Testis (tissue), 3 donors: Measurements from ENCODE around the gene ITPK1. TPM values are rescaled to one million over a fixed set of nuclear protein-coding genes. Genes with fewer than 3 reads are reported as not detected.

Experiments used
- DNase-seq: peaks from one replicate; pipeline ENCODE4 v3.0.0-alpha.2; 2019
- H3K27ac ChIP-seq, 2 donors: fragments of 200-600 bp; sonication (generic); one replicate each; pipeline ENCODE4 v1.5.1; 2019
- H3K27me3 ChIP-seq: fragments of 200-600 bp; sonication (generic); one replicate; pipeline ENCODE4 v1.5.1; 2019
- H3K36me3 ChIP-seq: fragments of 200-600 bp; sonication (generic); one replicate; pipeline ENCODE4 v1.5.1; 2017; ENCODE audit warnings: low read depth; ENCODE audit errors: missing control alignments
- H3K4me1 ChIP-seq: fragments of 200-600 bp; sonication (generic); one replicate; pipeline ENCODE4 v1.5.1; 2019
- H3K4me3 ChIP-seq, 2 donors: fragments of 200-600 bp; sonication (generic); one replicate each; pipeline ENCODE4 v1.5.1; 2017 to 2019
- H3K9me3 ChIP-seq: fragments of 200-600 bp; sonication (generic); one replicate; pipeline ENCODE4 v1.5.1; 2017
- POLR2A ChIP-seq: fragments of 450-650 bp; IDR thresholded peaks from one replicate; pipeline ENCODE4 v1.6.1; 2017; ENCODE audit warnings: antibody characterized with exemption, mild to moderate bottlenecking, moderate library complexity
- WGBS, 2 donors: methylation state at CpG; one replicate each; pipeline ENCODE4 v1.1.5; 2018; 5-methylcytosine and 5-hydroxymethylcytosine counted together
- intact Hi-C: fragments of 100-400 bp; cut with DNase I; formaldehyde crosslinking; loops from one replicate; pipeline ENCODE4 v1.15.1; 2023; ENCODE audit warnings: low total_unique reads
- polyA plus RNA-seq: library from polyadenylated mRNA; stranded (reverse); fragments of 350-450 nt; fragmentation: Illumina TruSeq; extraction: RNeasy Lipid Tissue Mini Kit (QIAGEN cat#74804); gene quantifications from one replicate; pipeline ENCODE4 v1.2.3, GENCODE V29; 2014; ENCODE audit warnings: low read depth, low replicate concordance; ENCODE audit not compliant: insufficient read depth
- total RNA-seq, 2 donors: library from RNA; depleted of rRNA; stranded (reverse); fragments of >200 nt; gene quantifications; one replicate each; pipeline ENCODE4 v1.2.3, GENCODE V29; 2016
- TF ChIP-seq, protein P1 (sequence below), 3 experiments: fragments of 450-650 bp in 2 of 3; fragments of 200-600 bp in 1 of 3; sonication (generic) in 1 of 3; IDR thresholded peaks; one replicate each; pipeline ENCODE4 v1.5.1; 2016 to 2019; ENCODE audit warnings: antibody characterized with exemption in 3 of 3, mild to moderate bottlenecking in 2 of 3, moderate library complexity in 1 of 3

The ITPK1 gene
- total and polyA plus RNA-seq, 3 donors from 2014 or later, result 78.3 to 92.5 (median 90.6) TPM

GRCh38 chr14:93081876-93082570 lies 33.7 kb downstream of the ITPK1 start:
- Histone ChIP-seq H3K4me1 (peaks cover 4% of the 10 kb centered on the region), H3K27ac (no peak overlapping the region), H3K27me3 (no peaks in the 10 kb centered on the region), H3K9me3 (no peaks in the 10 kb centered on the region), H3K36me3 (no peaks in the 10 kb centered on the region), H3K4me3 (no peak overlapping the region)
- DNase-seq, result no peak
- intact Hi-C loops, result no loop called here
- 80 to 88% methylated on average over 14 of the region's 14 CpGs for WGBS, 2 donors
- TF ChIP-seq, protein P1, sequence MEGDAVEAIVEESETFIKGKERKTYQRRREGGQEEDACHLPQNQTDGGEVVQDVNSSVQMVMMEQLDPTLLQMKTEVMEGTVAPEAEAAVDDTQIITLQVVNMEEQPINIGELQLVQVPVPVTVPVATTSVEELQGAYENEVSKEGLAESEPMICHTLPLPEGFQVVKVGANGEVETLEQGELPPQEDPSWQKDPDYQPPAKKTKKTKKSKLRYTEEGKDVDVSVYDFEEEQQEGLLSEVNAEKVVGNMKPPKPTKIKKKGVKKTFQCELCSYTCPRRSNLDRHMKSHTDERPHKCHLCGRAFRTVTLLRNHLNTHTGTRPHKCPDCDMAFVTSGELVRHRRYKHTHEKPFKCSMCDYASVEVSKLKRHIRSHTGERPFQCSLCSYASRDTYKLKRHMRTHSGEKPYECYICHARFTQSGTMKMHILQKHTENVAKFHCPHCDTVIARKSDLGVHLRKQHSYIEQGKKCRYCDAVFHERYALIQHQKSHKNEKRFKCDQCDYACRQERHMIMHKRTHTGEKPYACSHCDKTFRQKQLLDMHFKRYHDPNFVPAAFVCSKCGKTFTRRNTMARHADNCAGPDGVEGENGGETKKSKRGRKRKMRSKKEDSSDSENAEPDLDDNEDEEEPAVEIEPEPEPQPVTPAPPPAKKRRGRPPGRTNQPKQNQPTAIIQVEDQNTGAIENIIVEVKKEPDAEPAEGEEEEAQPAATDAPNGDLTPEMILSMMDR (IDR thresholded peaks at IDR 0.05), result no peak

- intact Hi-C loops, result no loop called here
- H3K9me3 ChIP-seq, result no peaks in the 10 kb centered on the region
- H3K27ac ChIP-seq, result no peak overlapping the region
Observed at GRCh38 chr14:93079865-93080403, 35.8 kb downstream of the ITPK1 start.

GRCh38 chr14:93079321-93079720 lies 36.4 kb downstream of the ITPK1 start:
- intact Hi-C loops, result no loop called here
- Histone ChIP-seq H3K4me1 (no peaks in the 10 kb centered on the region), H3K4me3 (no peak overlapping the region), H3K36me3 (no peaks in the 10 kb centered on the region), H3K27me3 (no peaks in the 10 kb centered on the region), H3K9me3 (no peaks in the 10 kb centered on the region), H3K27ac (no peak overlapping the region)
- DNase-seq, result no peak
- 83 to 94% methylated on average over 9 of the region's 9 CpGs for WGBS, 2 donors
- TF ChIP-seq, protein P1 (IDR thresholded peaks at IDR 0.05), result no peak
- TF ChIP-seq POLR2A, result no peak

More at GRCh38 chr14:93079865-93080403, 35.8 kb downstream of the ITPK1 start:
- TF ChIP-seq, protein P1 (IDR thresholded peaks at IDR 0.05), result no peak
- TF ChIP-seq POLR2A, result no peak
- Histone ChIP-seq H3K36me3 (no peaks in the 10 kb centered on the region), H3K4me1 (no peaks in the 10 kb centered on the region), H3K27me3 (no peaks in the 10 kb centered on the region), H3K4me3 (no peak overlapping the region)
- DNase-seq, result no peak
- 90 to 92% methylated on average over 5 of the region's 5 CpGs for WGBS, 2 donors

- no peak for DNase-seq
- 77 to 84% methylated on average over 8 to 9 of the region's 9 CpGs for WGBS, 2 donors
- TF ChIP-seq, protein P1 (IDR thresholded peaks at IDR 0.05), result no peak
- TF ChIP-seq POLR2A, result no peak
- Histone ChIP-seq H3K4me3 (no peak overlapping the region), H3K4me1 (no peaks in the 10 kb centered on the region), H3K9me3 (no peaks in the 10 kb centered on the region), H3K27ac (no peak overlapping the region), H3K27me3 (no peaks in the 10 kb centered on the region), H3K36me3 (no peaks in the 10 kb centered on the region)
- intact Hi-C loops, result no loop called here
Observed at GRCh38 chr14:93078870-93079269, 36.9 kb downstream of the ITPK1 start.

DNA sequence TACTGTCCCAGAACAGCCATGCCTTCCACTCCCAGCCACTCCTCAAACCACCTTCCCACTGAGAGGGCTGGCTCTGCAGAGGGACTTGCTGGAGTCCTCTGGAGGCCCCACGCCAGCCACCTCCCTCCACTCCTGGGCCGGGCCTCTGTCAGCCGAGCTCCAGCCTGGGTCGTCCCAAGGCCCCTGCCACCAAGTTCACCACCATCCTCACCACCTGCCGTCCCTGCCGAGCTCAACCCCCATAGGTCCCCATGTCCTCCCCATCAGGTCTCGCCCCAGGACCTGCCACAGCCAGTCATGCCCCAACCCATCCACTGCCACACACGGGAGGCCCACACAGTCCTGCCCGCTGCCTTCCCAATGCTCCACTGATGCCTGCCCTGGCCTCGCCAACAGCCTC lies 39.0 kb downstream of the ITPK1 start:
- H3K27me3 ChIP-seq, result no peaks in the 10 kb centered on the region
- no peak overlapping the region for H3K4me3 ChIP-seq
- intact Hi-C loops, result no loop called here
- no peaks in the 10 kb centered on the region for H3K36me3 ChIP-seq
- no peaks in the 10 kb centered on the region for H3K9me3 ChIP-seq
- no peak overlapping the region for H3K27ac ChIP-seq
- TF ChIP-seq POLR2A, result no peak
- TF ChIP-seq, protein P1 (IDR thresholded peaks at IDR 0.05), result no peak
- no peak for DNase-seq
- WGBS, 2 donors, result 89 to 98% methylated on average over 10 of the region's 10 CpGs
- H3K4me1 ChIP-seq, result no peaks in the 10 kb centered on the region
